H54 (cell line): ENCODE measurements around the gene FANCC.

Experiments
- DNase-seq: peaks from one replicate; pipeline ENCODE4 v3.0.0; 2011; ENCODE audit warnings: low spot score, mixed read lengths; ENCODE audit not compliant: insufficient read length
- FAIRE-seq: peaks from 3 replicates; lab custom pipeline; 2011; peaks lifted over from hg19 to GRCh38; lab: Jason Lieb, UNC
- POLR2A ChIP-seq: IDR thresholded peaks from 2 replicates; pipeline ENCODE4 v1.6.1; 2011; ENCODE audit warnings: low read depth, mild to moderate bottlenecking, low read length

The FANCC gene

GRCh38 chr9:95096807-95097206, 220.7 kb downstream of the FANCC start:
- no peak for TF ChIP-seq POLR2A
- DNase-seq (no peak), FAIRE-seq (no peak)

GRCh38 chr9:95096381-95096780, 221.1 kb downstream of the FANCC start:
- TF ChIP-seq POLR2A, result no peak
- no peak for DNase-seq
- no peak for FAIRE-seq

- no peak for TF ChIP-seq POLR2A
- DNase-seq (no peak), FAIRE-seq (no peak)
These were observed 221.7 kb downstream of the FANCC start for GRCh38 chr9:95095641-95096355.

- no peak for TF ChIP-seq POLR2A
- DNase-seq (no peak), FAIRE-seq (no peak)
These were observed 223.5 kb downstream of the FANCC start for GRCh38 chr9:95094002-95094401.

GRCh38 chr9:95093586-95093985, 223.9 kb downstream of the FANCC start:
- FAIRE-seq, result no peak
- TF ChIP-seq POLR2A, result no peak
- DNase-seq, result no peak

GRCh38 chr9:95092262-95093072, 225.0 kb downstream of the FANCC start:
- FAIRE-seq, result peak; percentile 95
- TF ChIP-seq POLR2A, result peak; percentile 24; the same call in 1 of the 2 replicates
- peak; percentile 99 for DNase-seq

GRCh38 chr9:95091601-95092261, 225.8 kb downstream of the FANCC start:
- FAIRE-seq (peak; percentile 58), DNase-seq (peak; percentile 87)
- TF ChIP-seq POLR2A, result 0 out of 2 replicates have a peak, but pooled peaks have one; percentile 18

GRCh38 chr9:95090871-95091577, 226.5 kb downstream of the FANCC start:
- FAIRE-seq (no peak), DNase-seq (no peak)
- no peak for TF ChIP-seq POLR2A

- DNase-seq, result peak; percentile 60
- TF ChIP-seq POLR2A, result no peak
- FAIRE-seq, result no peak
These were observed 227.3 kb downstream of the FANCC start for GRCh38 chr9:95090023-95090791.

GRCh38 chr9:95089257-95090022, 228.1 kb downstream of the FANCC start:
- DNase-seq (no peak), FAIRE-seq (no peak)
- no peak for TF ChIP-seq POLR2A

- FAIRE-seq (no peak), DNase-seq (no peak)
- TF ChIP-seq POLR2A, result no peak
These were observed 228.9 kb downstream of the FANCC start for GRCh38 chr9:95088421-95089161.

- FAIRE-seq (no peak), DNase-seq (peak; percentile 66)
- no peak for TF ChIP-seq POLR2A
These were observed 229.8 kb downstream of the FANCC start for GRCh38 chr9:95087659-95088242.
